Measurements from ENCODE around the gene NOP58. TPM values are rescaled to one million over a fixed set of nuclear protein-coding genes. Genes with fewer than 3 reads are reported as not detected.
"Not testable (repeated sequence)": the region's sequence is repeated elsewhere in the genome, so short reads cannot be mapped to it uniquely, and the experiment has no call there.

The NOP58 gene
- total RNA-seq, 1 experiment from 2014 or later: 159 TPM

- CTCF ChIA-PET: interaction anchor here (0.7 kb wide), 1 partner anchor 8 kb away, joined by 3 read pairs; no protein-coding TSS in a partner anchor
- intact Hi-C loops (cut with micrococcal nuclease; ENCODE audit: unreplicated experiment): no loop called here
- Mint-ChIP-seq H3K9me3 (ENCODE audit: low read depth, unreplicated experiment) (no peaks in the 10 kb centered on the region), H3K36me3 (ENCODE audit: insufficient read depth, unreplicated experiment) (no peaks in the 10 kb centered on the region), H3K4me3 (ENCODE audit: low read depth, unreplicated experiment) (no peak overlapping the region), H3K27ac (ENCODE audit: unreplicated experiment) (no peak overlapping the region), H3K4me1 (ENCODE audit: low read depth, unreplicated experiment) (no peaks in the 10 kb centered on the region), H3K27me3 (ENCODE audit: unreplicated experiment) (no peaks in the 10 kb centered on the region)
- no peak for TF ChIP-seq CTCF (IDR thresholded peaks at IDR 0.05; ENCODE audit: unreplicated experiment)
- no peak for DNase-seq
- no TSS peak for BruUV-seq (replicated peaks)
Measured at GRCh38 chr2:202261531-202261930, 4.0 kb upstream of the NOP58 start.

- DNase-seq: no peak
- no peak overlapping the region for H3K27ac Mint-ChIP-seq (ENCODE audit: unreplicated experiment)
- intact Hi-C loops (cut with micrococcal nuclease; ENCODE audit: unreplicated experiment): loop anchor here (5.0 kb wide), 1 partner anchor 80 kb away; no protein-coding TSS in a partner anchor
Measured at GRCh38 chr2:202267495-202267894, 1.9 kb downstream of the NOP58 start.

DNA sequence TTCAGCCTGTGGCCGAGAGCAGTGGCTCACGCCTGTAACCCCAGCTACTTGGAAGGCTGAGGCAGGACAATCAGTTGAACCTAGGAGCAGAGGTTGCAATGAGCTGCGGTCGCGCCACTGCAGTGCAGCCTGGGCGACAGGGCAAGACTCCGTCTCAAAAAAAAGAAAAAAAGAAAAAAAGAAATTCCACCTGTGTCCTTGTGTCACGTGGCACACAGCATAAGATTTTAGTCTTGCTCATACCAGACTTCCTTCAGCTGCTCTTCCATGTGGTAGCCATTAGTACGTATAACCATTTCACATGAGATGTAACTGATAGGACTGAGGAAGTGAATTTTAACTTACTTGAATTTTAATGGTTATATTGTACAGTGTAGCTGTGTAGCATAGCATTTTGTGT is 4.0 kb downstream of the NOP58 start:
- Mint-ChIP-seq H3K27me3 (ENCODE audit: unreplicated experiment) (no peaks in the 10 kb centered on the region), H3K9me3 (ENCODE audit: low read depth, unreplicated experiment) (no peaks in the 10 kb centered on the region), H3K4me1 (ENCODE audit: low read depth, unreplicated experiment) (no peaks in the 10 kb centered on the region), H3K36me3 (ENCODE audit: insufficient read depth, unreplicated experiment) (peaks cover 17% of the 10 kb centered on the region), H3K27ac (ENCODE audit: unreplicated experiment) (no peak overlapping the region), H3K4me3 (ENCODE audit: low read depth, unreplicated experiment) (peak overlapping the region; percentile 40)
- no peak for TF ChIP-seq CTCF (IDR thresholded peaks at IDR 0.05; ENCODE audit: unreplicated experiment)
- intact Hi-C loops (cut with micrococcal nuclease; ENCODE audit: unreplicated experiment): loop anchor here (5.0 kb wide), 1 partner anchor 82 kb away; no protein-coding TSS in a partner anchor
- CTCF ChIA-PET: no interaction called here
- no peak for DNase-seq
- BruUV-seq (replicated peaks): no TSS peak

More at GRCh38 chr2:202267495-202267894, 1.9 kb downstream of the NOP58 start:
- BruUV-seq (replicated peaks): no TSS peak
- Mint-ChIP-seq H3K27me3 (ENCODE audit: unreplicated experiment) (no peaks in the 10 kb centered on the region), H3K9me3 (ENCODE audit: low read depth, unreplicated experiment) (no peaks in the 10 kb centered on the region), H3K4me3 (ENCODE audit: low read depth, unreplicated experiment) (no peak overlapping the region), H3K36me3 (ENCODE audit: insufficient read depth, unreplicated experiment) (peaks cover 17% of the 10 kb centered on the region), H3K4me1 (ENCODE audit: low read depth, unreplicated experiment) (no peaks in the 10 kb centered on the region)
- CTCF ChIA-PET: interaction anchor here (1.1 kb wide), 1 partner anchor 10 kb away, joined by 4 read pairs; no protein-coding TSS in a partner anchor
- no peak for TF ChIP-seq CTCF (IDR thresholded peaks at IDR 0.05; ENCODE audit: unreplicated experiment)

GRCh38 chr2:202270487-202270886 is 4.9 kb downstream of the NOP58 start:
- Mint-ChIP-seq H3K27me3 (ENCODE audit: unreplicated experiment) (no peaks in the 10 kb centered on the region), H3K4me1 (ENCODE audit: low read depth, unreplicated experiment) (no peaks in the 10 kb centered on the region), H3K36me3 (ENCODE audit: insufficient read depth, unreplicated experiment) (peaks cover 20% of the 10 kb centered on the region), H3K27ac (ENCODE audit: unreplicated experiment) (no peak overlapping the region), H3K4me3 (ENCODE audit: low read depth, unreplicated experiment) (peak overlapping the region; percentile 40), H3K9me3 (ENCODE audit: low read depth, unreplicated experiment) (no peaks in the 10 kb centered on the region)
- no TSS peak for BruUV-seq (replicated peaks)
- no peak for DNase-seq
- CTCF ChIA-PET: interaction anchor here (0.6 kb wide), 1 partner anchor 10 kb away, joined by 5 read pairs; no protein-coding TSS in a partner anchor
- TF ChIP-seq CTCF (IDR thresholded peaks at IDR 0.05; ENCODE audit: unreplicated experiment): no peak
- intact Hi-C loops (cut with micrococcal nuclease; ENCODE audit: unreplicated experiment): no loop called here

GRCh38 chr2:202276078-202276720 is 10.6 kb downstream of the NOP58 start:
- CTCF ChIA-PET; DNase-seq; H3K27me3 Mint-ChIP-seq (ENCODE audit: unreplicated experiment); H3K9me3 Mint-ChIP-seq (ENCODE audit: low read depth, unreplicated experiment); BruUV-seq (replicated peaks); H3K27ac Mint-ChIP-seq (ENCODE audit: unreplicated experiment); H3K4me3 Mint-ChIP-seq (ENCODE audit: low read depth, unreplicated experiment): not testable (repeated sequence)
- intact Hi-C loops (cut with micrococcal nuclease; ENCODE audit: unreplicated experiment): loop anchor here (5.0 kb wide), 1 partner anchor 59 kb away; no protein-coding TSS in a partner anchor
- Mint-ChIP-seq H3K4me1 (ENCODE audit: low read depth, unreplicated experiment) (peaks cover 12% of the 10 kb centered on the region), H3K36me3 (ENCODE audit: insufficient read depth, unreplicated experiment) (peaks cover 42% of the 10 kb centered on the region)
